Measurements from ENCODE around the gene VPS11.
"Not testable (repeated sequence)": the region's sequence is repeated elsewhere in the genome, so short reads cannot be mapped to it uniquely, and the experiment has no call there.

Gene VPS11

DNA sequence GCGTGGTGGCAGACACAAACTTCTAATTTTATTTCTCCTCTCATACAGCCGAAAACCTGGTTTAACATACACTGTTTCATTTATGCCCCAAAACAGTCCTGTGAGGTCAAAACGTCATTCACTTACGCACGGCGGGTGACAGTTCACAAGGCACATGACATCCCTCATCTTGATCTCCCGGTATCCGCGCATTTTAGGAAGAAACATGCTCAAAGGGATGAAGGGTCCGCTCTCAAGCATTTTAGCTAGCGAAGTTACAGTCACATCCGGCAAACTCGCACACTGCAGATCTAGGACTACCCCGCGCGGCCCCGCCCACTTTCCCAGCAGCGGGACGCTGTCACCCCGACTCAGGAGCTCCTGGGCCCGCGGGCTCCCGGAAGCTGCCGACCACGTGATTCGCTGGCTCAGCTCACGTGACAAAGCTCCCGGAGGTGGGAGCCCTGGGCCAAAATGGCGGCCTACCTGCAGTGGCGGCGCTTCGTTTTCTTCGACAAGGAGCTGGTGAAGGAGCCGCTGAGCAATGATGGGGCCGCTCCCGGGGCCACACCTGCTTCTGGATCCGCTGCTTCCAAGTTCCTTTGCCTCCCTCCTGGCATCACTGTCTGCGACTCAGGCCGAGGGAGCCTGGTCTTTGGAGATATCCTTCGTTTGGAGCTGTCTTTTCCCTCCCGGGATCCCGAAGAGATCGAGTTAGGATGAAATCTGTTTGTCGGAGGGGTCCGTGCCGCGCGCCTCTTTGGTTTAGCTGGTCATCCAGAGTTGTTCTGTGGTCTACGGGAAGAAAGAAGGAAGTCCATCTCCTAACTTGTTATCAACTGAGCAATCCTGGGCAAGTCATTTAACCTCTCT, at the start of gene VPS11:
Gene VPS11, plus strand, starts transcription at position 448 of the 852 bp plus-strand sequence. Its CDS starts 6 bp downstream, at position 454.
- peak; percentile 98 to 99 for DNase-seq

DNA sequence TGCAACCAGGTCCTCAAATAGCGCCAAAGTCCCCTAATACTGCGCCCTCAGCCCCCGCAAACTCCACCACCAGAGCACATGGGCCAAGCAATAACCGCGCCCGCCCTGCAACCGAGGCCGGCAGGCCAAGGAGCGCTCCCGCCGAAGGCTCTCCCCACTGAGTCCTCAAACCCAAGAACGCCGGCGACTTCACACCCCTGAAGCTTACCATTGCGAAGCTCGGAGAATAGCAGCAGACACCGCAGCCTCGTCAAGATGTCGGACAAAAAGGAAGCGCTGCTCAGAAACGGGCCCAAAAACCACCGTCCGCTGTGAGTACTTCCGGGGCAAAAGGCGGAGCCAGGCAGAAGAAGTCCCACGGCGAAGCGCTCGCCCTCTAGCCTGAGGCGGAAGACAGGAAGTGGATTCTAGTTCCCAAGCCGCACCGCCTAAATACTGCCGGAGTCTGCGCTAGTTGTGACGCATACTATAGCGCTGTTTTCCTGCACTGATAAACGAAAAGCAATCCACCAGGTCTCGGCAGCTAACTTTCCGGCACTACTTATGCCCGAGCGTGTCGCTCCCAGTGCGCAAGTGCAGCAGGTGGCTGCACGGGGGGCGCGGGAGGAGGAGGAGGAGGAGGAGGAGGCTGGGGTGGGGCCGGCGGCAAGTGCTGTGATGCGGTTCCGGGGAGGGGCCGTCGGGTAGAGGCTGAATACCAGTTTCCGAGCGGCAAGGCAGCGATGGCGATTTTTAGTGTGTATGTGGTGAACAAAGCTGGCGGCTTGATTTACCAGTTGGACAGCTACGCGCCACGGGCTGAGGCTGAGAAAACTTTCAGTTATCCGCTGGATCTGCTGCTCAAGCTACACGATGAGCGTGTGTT, 49.3 kb upstream of the VPS11 start, which contains the start of the genes RPS25 and TRAPPC4:
Gene RPS25, minus strand, starts transcription at position 270 of the 865 bp plus-strand sequence. Its CDS starts 59 bp downstream, at position 211.
Gene TRAPPC4, plus strand, starts transcription at position 693 of the 865 bp plus-strand sequence. Its CDS starts 30 bp downstream, at position 723.
- DNase-seq, result peak; percentile 93 to 96

GRCh38 chr11:119019996-119020395, 47.6 kb upstream of the VPS11 start:
- no peak for DNase-seq

DNA sequence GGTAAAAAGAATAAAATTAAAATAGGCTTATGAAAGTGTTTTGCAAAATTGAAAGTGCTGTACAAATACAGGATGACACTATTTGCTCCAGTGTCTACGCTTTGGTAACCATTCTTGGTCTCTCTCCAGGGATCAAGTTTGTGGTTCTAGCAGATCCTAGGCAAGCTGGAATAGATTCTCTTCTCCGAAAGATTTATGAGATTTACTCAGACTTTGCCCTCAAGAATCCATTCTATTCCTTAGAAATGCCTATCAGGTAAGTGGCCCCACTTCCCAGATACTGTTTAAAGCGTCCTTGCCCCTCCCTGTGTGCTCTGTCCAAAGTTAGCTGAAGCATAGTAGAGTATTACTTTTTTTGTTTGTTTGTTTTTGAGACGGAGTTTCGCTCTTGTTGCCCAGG, 46.0 kb upstream of the VPS11 start:
- no peak for DNase-seq

GRCh38 chr11:119023741-119024140, 43.9 kb upstream of the VPS11 start:
- no peak for DNase-seq

- DNase-seq, result no peak
Observed at GRCh38 chr11:119024430-119025098, 43.1 kb upstream of the VPS11 start.

- no peak for DNase-seq
Observed at GRCh38 chr11:119025099-119025473, 42.5 kb upstream of the VPS11 start.

DNA sequence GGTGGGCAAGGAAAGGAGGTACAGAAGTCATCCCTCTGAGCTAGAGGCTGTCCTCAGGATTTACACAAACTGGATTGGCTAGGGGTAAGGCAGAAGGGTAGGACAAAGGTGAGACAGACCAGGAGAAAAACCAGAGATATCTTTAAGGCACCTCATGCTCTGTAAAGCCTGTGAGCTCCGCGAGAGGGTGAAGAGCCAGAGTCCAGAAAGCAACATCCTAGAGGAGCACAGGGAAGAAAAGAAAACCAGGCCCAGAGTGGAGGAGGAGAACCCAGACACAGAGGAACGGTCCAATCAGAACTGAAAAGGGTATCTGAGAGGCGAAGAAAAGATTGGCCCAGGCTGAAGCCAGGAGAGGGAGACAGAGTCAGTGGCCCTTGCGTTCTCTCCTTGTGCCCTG, 42.1 kb upstream of the VPS11 start:
- no peak for DNase-seq

DNA sequence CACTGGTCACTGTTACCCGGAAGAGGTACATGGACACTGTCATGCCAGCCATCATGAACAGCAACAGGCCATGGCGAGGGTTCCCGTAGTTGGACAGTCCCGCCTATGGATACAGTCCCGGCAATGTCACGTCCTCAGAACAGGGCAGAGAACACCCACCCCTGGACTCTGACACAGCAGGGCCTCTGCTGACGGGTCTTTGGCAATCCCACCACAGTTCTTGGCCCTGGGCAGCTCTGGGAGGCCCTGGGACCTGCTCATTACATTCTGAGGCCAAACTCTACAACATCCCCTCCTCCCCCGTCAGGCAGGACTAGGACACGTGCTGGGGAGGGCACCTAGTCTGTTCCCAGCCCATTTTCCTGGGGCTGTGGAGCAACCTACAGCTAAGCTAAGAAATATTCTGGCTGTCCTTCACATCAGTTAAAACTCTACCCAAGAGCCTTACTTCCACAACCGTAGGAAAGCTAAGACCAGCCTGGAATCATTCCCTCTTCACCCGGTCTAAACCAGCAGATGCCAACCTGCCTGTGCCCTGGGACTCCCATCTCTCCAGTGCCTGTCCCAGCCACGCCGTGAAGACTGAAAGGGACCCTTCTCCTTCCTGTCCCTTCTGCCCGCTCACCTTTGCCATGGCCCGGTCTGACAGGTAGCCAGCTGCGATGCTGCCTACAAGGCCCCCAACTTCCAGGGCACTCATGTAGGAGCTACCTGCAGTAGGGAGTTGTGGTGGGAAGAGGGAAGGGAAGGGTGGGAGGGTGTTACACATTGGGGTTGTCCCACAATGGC, 41.4 kb upstream of the VPS11 start:
- DNase-seq, result no peak

GRCh38 chr11:119026970-119027369, 40.6 kb upstream of the VPS11 start:
- no peak for DNase-seq

DNA sequence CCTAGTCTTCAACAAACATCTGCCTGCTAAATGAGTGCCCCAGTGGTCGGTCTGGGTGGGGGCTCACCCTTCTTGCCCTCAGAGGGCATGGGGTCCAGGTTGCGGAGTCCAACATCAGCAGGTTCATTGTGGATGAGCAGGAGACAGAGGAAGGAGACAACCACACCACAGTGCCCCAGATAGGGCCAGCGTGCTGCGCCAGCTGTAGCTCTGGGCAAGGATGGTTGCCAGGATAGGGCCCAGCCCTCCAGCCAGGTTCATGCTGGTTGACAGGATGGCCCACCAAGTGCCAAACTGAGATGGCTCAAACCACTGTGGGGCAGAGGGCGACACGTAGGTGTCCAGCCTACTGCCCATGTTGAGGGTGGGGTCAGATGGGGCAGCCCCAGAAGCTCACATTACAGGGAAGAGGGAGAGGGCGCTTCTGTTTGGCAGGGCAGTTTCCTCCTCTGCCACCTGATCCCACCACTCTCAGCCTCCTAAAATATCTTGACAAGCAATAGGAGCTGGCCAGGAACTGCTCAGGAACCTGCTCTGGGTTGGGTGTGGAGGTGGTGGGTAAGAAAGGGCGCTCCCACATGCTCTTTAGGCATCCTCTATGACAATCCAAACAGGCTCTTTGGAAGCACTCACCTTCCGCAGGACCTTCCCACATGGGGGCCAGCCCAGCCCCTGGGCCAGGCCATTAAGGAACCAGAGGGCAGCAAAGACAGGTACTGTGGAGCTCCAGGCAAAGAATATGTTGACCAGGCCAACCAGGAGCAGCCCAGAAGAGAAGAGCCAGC, 39.9 kb upstream of the VPS11 start:
- DNase-seq, result no peak

- DNase-seq, result no peak
Observed at GRCh38 chr11:119028346-119029068, 39.1 kb upstream of the VPS11 start.

GRCh38 chr11:119029069-119029339, 38.6 kb upstream of the VPS11 start:
- no peak for DNase-seq

DNA sequence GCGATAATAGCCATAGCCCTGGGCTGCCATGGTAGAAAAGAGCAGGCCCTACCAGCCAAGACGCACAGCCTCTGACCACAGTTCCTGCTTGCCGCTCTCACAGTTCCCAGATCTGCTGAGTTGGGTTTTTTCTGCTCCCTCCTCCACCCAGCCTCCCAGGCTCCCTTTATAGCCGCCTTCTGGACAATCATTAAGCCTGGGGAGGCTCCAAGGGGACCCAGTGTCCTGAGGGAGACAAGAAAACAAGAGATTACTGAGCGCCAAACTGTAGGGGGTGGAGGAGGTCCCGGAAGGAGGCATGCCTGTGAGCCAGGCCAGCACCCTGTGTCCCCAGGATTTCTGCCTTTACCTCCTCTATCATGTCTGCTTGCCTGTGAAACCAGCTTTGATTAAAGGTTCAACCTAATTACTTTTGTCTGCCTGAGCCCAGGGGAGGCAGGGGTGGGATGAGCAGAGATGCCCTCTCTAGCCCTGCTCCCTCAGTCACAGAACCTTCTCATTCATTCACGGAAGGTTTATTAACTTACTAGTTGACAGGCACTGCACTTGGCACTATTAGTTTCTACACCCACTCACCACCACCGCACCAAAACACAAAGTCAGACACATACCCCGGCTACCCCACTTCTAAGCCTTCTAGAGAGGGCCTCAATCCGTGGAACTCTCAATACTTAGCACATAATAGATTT, 38.1 kb upstream of the VPS11 start:
- peak; percentile 52 to 67 for DNase-seq

- no peak for DNase-seq
Observed at GRCh38 chr11:119030029-119030328, 37.6 kb upstream of the VPS11 start.

DNA sequence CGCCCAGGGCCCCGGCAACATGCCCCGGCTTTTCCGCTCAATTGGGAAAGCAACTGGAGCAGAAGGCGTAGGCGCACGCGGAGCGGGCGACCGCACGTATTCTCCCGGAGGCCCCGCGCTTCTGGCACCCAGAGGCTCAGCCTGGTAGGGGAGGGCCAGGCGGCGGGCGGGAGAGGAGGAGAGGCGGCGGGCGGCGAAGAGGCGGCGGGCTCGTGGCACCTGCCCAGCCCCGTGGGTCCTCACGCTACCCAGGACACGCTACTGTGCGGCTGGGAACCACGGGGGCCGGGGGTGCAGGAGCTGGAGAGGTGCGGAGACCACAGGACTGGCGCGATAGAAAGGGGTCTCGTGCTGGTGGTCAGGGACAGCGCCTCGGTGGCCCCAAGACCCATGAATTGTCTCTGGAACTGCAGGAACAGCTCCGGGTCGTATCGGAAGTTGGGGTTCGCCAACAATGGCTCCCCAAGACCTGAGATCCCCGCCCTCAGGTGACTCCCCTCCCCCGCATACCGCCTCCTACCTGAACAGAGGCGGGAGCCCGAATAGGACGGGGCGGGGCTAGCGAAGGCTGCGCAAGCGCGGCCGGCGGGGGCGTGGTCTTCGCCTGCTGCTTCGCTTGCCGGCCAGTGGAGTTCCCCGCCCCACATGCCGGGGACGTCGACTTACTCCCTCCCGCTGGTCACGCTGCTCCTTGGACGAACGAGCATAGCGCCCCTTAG, 37.1 kb upstream of the VPS11 start, which contains the start of gene SLC37A4:
Gene SLC37A4, minus strand, starts transcription at position 549 of the 719 bp plus-strand sequence.
- peak; percentile 97 to 100 for DNase-seq

GRCh38 chr11:119031912-119032280, 35.7 kb upstream of the VPS11 start:
- no peak for DNase-seq

DNA sequence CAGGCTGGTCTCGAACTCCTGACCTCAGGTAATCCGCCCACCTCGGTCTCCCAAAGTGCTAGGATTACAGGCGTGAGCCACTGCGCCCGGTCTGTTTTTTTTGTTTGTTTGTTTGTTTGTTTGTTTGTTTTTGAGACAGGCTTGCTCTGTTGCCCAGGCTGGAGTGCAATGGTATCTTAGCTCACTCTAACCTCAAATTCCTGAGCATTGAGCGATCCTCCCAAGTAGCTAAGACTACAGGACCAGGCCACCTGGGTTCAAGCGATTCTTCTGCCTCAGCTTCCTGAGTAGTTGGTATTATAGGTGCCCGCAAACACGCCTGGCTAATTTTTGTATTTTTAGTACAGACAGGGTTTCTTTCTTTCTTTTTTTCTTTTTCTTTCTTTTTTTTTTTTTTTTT, 34.2 kb upstream of the VPS11 start:
- DNase-seq, result not testable (repeated sequence)

- no peak for DNase-seq
Observed at GRCh38 chr11:119034813-119035212, 32.8 kb upstream of the VPS11 start.

GRCh38 chr11:119038884-119039283, 28.7 kb upstream of the VPS11 start:
- DNase-seq, result no peak

All from stimulated activated CD4-positive, alpha-beta T cell treated with anti-CD3 and anti-CD28 coated beads, Interleukin-2, amount 100 ng/mL, for 24 hours (primary cell).